ENCODE data around the gene CDH3. TPM values are rescaled to one million over a fixed set of nuclear protein-coding genes. Genes with fewer than 3 reads are reported as not detected.

The CDH3 gene
- total RNA-seq, 1 donor from 2014 or later: 201 TPM

DNA sequence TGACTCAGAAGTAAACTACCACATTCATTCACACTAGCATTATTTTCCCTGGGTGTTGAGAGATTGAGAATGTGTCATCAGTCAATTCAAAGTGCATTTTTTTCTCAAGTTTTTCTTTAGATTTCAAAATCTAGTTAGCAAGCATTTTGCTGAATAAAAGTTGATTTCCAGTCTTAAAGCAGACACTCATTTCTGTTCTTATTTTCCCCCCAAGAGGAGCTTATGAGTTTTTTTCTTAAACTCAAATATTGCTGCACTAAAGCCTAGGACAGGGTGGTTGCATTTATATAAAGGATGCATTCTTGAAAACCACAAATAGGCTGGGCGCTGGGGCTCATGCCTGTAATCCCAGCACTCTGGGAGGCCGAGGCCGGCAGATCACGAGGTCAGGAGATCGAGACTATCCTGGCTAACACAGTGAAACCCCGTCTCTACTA lies 15.3 kb downstream of the CDH3 start:
- TF ChIP-seq, protein P1, sequence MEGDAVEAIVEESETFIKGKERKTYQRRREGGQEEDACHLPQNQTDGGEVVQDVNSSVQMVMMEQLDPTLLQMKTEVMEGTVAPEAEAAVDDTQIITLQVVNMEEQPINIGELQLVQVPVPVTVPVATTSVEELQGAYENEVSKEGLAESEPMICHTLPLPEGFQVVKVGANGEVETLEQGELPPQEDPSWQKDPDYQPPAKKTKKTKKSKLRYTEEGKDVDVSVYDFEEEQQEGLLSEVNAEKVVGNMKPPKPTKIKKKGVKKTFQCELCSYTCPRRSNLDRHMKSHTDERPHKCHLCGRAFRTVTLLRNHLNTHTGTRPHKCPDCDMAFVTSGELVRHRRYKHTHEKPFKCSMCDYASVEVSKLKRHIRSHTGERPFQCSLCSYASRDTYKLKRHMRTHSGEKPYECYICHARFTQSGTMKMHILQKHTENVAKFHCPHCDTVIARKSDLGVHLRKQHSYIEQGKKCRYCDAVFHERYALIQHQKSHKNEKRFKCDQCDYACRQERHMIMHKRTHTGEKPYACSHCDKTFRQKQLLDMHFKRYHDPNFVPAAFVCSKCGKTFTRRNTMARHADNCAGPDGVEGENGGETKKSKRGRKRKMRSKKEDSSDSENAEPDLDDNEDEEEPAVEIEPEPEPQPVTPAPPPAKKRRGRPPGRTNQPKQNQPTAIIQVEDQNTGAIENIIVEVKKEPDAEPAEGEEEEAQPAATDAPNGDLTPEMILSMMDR (IDR thresholded peaks at IDR 0.05; ENCODE audit: insufficient read depth, low read length, poor library complexity, severe bottlenecking): no peak
- H3K36me3 ChIP-seq (ENCODE audit: control insufficient read depth, insufficient read depth, low read length): no peaks in the 10 kb centered on the region
- no peak for DNase-seq (ENCODE audit: low read depth)
- H3K4me3 ChIP-seq (ENCODE audit: low read depth, low read length): no peak overlapping the region
- H3K27me3 ChIP-seq (ENCODE audit: control insufficient read depth, insufficient read depth, low read length): no peaks in the 10 kb centered on the region

DNA sequence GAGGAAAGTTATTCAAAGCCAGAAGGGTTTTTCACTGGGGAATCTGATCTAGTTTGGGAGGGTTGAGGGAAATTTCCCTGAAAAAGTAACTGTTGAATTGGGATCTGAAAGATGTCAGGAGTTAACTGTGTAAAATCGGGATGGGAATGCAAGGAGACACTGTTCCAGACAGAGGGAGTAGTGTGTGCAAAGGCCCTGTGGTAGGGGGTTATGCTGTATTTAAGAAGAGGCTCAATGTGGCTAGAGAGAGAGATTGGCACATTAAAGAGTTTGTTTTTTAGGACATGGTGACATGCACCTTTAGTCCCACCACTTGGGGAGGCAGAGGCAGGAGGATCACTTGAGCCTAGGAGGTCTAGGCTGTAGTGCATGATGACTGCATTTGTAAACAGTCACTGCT lies 16.9 kb downstream of the CDH3 start:
- Histone ChIP-seq H3K4me3 (ENCODE audit: low read depth, low read length) (no peak overlapping the region), H3K36me3 (ENCODE audit: control insufficient read depth, insufficient read depth, low read length) (no peaks in the 10 kb centered on the region), H3K27me3 (ENCODE audit: control insufficient read depth, insufficient read depth, low read length) (no peaks in the 10 kb centered on the region)
- no peak for DNase-seq (ENCODE audit: low read depth)
- TF ChIP-seq, protein P1 (IDR thresholded peaks at IDR 0.05; ENCODE audit: insufficient read depth, low read length, poor library complexity, severe bottlenecking): no peak

DNA sequence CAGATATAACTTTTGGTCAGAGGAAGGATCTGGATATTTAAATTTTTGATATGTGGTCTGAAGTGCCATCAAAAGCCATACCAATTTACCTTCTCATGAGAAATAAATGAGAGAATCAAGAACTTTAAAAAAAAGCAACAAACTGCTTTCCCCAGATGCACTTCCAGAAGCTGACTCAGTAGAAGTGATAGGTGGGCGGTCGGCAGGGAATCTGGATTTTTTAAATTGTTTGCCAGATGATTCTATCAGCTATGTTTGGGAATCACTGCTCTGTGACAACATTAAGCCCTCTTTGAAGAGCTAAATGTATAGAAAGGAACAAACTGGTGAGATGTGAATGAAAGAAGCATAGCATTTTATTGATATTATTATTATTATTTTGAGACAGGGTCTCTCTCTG lies 19.2 kb downstream of the CDH3 start:
- H3K27me3 ChIP-seq (ENCODE audit: control insufficient read depth, insufficient read depth, low read length): no peaks in the 10 kb centered on the region
- H3K36me3 ChIP-seq (ENCODE audit: control insufficient read depth, insufficient read depth, low read length): no peaks in the 10 kb centered on the region
- H3K4me3 ChIP-seq (ENCODE audit: low read depth, low read length): no peak overlapping the region
- no peak for DNase-seq (ENCODE audit: low read depth)
- TF ChIP-seq, protein P1 (IDR thresholded peaks at IDR 0.05; ENCODE audit: insufficient read depth, low read length, poor library complexity, severe bottlenecking): no peak

DNA sequence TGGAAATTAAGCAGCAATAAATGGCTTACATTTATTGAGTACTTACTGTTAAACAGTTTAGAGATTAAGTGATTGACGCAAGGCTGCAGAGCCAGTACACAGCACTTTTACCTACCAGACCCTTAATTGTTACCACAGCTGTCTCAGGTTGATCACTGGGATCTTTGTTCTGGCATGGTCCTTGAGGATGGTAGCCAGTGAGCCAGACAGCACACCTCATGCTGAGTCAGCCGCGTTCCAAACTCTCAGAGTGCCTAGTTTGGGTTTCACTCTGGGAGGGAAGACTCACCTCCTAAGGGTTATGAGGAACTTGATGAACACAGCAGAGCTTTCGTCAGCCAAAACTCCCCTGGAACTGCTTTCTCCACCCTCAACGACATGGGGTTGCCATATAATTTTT lies 20.4 kb downstream of the CDH3 start:
- TF ChIP-seq, protein P1 (IDR thresholded peaks at IDR 0.05; ENCODE audit: insufficient read depth, low read length, poor library complexity, severe bottlenecking): no peak
- no peak overlapping the region for H3K4me3 ChIP-seq (ENCODE audit: low read depth, low read length)
- H3K27me3 ChIP-seq (ENCODE audit: control insufficient read depth, insufficient read depth, low read length): no peaks in the 10 kb centered on the region
- no peaks in the 10 kb centered on the region for H3K36me3 ChIP-seq (ENCODE audit: control insufficient read depth, insufficient read depth, low read length)
- peak; percentile 67 for DNase-seq (ENCODE audit: low read depth)

DNA sequence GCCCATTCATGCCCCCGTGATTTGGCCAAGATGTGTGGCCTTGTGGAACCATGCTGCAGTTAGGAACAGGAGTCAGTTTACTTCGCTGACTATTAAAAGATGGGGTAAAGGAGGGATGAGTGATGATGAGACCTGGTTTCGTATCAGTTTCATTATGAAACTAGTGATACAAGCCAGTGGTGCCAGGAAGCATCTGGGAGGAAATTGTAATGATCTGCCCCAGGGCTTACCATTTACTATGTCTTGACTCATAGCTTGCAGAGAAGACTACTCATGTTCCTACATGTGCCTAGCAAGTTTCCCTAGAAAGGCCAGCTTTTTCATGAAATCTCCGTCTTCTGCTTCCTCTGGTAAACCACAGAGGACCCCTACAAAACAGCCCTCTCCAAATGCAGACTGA lies 23.2 kb downstream of the CDH3 start:
- TF ChIP-seq, protein P1 (IDR thresholded peaks at IDR 0.05; ENCODE audit: insufficient read depth, low read length, poor library complexity, severe bottlenecking): no peak
- Histone ChIP-seq H3K4me3 (ENCODE audit: low read depth, low read length) (no peak overlapping the region), H3K36me3 (ENCODE audit: control insufficient read depth, insufficient read depth, low read length) (no peaks in the 10 kb centered on the region), H3K27me3 (ENCODE audit: control insufficient read depth, insufficient read depth, low read length) (no peaks in the 10 kb centered on the region)
- peak; percentile 29 for DNase-seq (ENCODE audit: low read depth)

DNA sequence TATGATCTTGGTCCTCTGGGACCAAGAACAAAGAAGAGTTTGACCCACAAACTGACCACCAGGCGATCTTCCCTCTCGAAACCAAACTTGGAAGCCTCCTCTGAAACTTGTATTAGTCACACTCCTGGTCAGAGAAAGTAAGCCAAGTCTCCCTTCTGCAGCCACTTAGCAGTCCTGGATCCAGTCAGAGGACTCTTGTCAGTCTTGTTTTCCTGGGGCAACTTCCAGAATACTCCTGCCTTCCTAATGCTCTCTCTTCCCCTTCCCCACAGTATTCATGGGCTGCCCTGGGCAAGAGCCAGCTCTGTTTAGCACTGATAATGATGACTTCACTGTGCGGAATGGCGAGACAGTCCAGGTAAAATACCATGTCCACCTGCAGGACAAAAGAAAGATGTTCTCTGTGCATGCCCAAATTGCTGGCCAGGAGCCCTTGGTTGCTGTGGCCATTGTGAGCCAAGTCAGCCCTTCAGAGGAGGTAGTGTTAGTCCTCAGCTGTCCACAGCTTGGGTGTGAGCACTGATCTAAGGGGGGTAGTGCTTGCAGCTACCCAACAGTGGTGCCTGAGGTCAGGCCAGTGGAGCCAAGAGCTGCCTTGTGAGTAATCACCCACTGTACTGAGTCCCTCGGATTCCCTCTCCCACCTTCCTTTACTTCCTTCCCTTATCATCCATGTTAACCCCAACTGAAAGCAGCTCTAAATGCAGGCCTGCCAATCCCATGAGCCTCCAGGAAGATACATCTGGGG lies 31.2 kb downstream of the CDH3 start:
- no peak overlapping the region for H3K4me3 ChIP-seq (ENCODE audit: low read depth, low read length)
- no peak for DNase-seq (ENCODE audit: low read depth)
- H3K36me3 ChIP-seq (ENCODE audit: control insufficient read depth, insufficient read depth, low read length): no peaks in the 10 kb centered on the region
- TF ChIP-seq, protein P1 (IDR thresholded peaks at IDR 0.05; ENCODE audit: insufficient read depth, low read length, poor library complexity, severe bottlenecking): no peak
- H3K27me3 ChIP-seq (ENCODE audit: control insufficient read depth, insufficient read depth, low read length): no peaks in the 10 kb centered on the region

All from kidney epithelial cell (primary cell).